H1 (cell line): ENCODE measurements around the gene FGFBP3. TPM values are rescaled to one million over a fixed set of nuclear protein-coding genes. Genes with fewer than 3 reads are reported as not detected.

Experiments used
- FOSL1 ChIP-seq: IDR thresholded peaks from 2 replicates; pipeline ENCODE4 v1.6.1; 2011; ENCODE audit warnings: mild to moderate bottlenecking, low read depth, low read length, moderate library complexity; ENCODE audit not compliant: insufficient read depth
- JUN ChIP-seq: IDR thresholded peaks from 2 replicates; pipeline ENCODE4 v1.6.1; 2011; ENCODE audit warnings: low read depth, mild to moderate bottlenecking, improper control_type of control experiment, low read length
- TBP ChIP-seq: IDR thresholded peaks from 2 replicates; pipeline ENCODE4 v1.6.1; 2011; ENCODE audit warnings: low read depth, low read length, improper control_type of control experiment
- polyA plus RNA-seq, 7 experiments: library from polyadenylated mRNA; depleted of rRNA in 3 of 7; stranded (reverse) in 5 of 7; unstranded in 2 of 7; fragments of >200 nt in 5 of 7; fragments of 200-250 nt in 2 of 7; gene quantifications; 1 replicate in 5 of 7; 2 replicates in 1 of 7; 4 replicates in 1 of 7; pipeline versions ENCODE4 v1.2.1 to v1.2.3, GENCODE V29; 2011 to 2013; ENCODE audit warnings: missing spikeins in 2 of 7, mixed read lengths in 2 of 7
- total RNA-seq: library from RNA; stranded (reverse); fragmentation: NEBNext Ultra II Directional; extraction: Animal tissue kit (Norgen Biotek cat#: 25700); gene quantifications from 2 replicates; pipeline ENCODE4 v1.2.1, GENCODE V29; 2021
- TF ChIP-seq, protein P1 (sequence below): IDR thresholded peaks from 2 replicates; pipeline ENCODE4 v1.6.1; 2012; ENCODE audit warnings: inconsistent platforms

Gene FGFBP3
- total and polyA plus RNA-seq, 2 of the 8 experiments (the other 6 are each of a cell fraction or from before 2014, with no cell fraction given), result 54.6 to 115 TPM

DNA sequence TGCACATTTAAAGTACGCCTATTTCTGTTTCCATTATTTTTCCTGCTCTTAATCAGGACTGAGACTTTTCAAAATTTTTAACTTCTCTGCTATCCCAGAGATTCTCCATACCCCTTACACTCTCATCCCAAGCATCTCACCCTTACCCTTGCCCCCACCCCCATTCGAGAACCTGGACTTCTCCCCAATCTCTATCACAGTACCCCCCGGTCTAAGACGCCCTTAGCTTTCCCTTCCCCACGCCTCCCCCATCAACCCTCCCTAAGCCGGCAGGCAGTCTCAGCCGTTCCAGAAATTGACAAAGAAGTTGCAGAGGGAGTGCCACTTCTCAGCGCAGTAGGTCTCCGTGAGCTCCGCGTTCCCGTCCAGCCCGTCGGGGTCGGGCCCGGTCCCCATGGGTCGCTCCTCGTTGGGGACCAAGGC is 1.4 kb downstream of the FGFBP3 start (continued):
- TF ChIP-seq JUN (no peak), TBP (no peak), FOSL1 (no peak)
- TF ChIP-seq, protein P1, sequence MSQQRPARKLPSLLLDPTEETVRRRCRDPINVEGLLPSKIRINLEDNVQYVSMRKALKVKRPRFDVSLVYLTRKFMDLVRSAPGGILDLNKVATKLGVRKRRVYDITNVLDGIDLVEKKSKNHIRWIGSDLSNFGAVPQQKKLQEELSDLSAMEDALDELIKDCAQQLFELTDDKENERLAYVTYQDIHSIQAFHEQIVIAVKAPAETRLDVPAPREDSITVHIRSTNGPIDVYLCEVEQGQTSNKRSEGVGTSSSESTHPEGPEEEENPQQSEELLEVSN, result no peak
- TF ChIP-seq, all 59 proteins: peak for 0
